A673 (cell line): ENCODE results near the gene ZDHHC20. TPM values are rescaled to one million over a fixed set of nuclear protein-coding genes. Genes with fewer than 3 reads are reported as not detected.
A peak's percentile ranks its signal among the peaks of the same experiment; 100 is the strongest.
"Not testable (repeated sequence)": the region's sequence is repeated elsewhere in the genome, so short reads cannot be mapped to it uniquely, and the experiment has no call there.

Experiments used
- BruUV-seq: library from RNA; stranded (reverse); fragments of 400-500 nt; replicated peaks from 2 replicates; lab custom pipeline; 2021; lab: Mats Ljungman, UMichigan
- CTCF ChIA-PET: fragments of 300-600 bp; sonication (Branson Sonifier 250); formaldehyde crosslinking; loops from one replicate; lab custom pipeline; 2022; ENCODE audit warnings: antibody characterized with exemption; lab: Charles Lee
- POLR2A ChIA-PET: fragments of 300-600 bp; sonication (Branson Sonifier 250); formaldehyde crosslinking; loops from one replicate; lab custom pipeline; 2022; ENCODE audit warnings: antibody characterized with exemption; ENCODE audit not compliant: low non-redundant PET; lab: Charles Lee
- DNase-seq: peaks from one replicate; pipeline ENCODE4 v3.0.0-alpha.2; 2015; ENCODE audit warnings: low spot score
- H3K27ac ChIP-seq: fragments of 200-600 bp; sonication (generic); 2 replicates; pipeline ENCODE4 v1.5.1; 2016; ENCODE audit warnings: mixed run types, low read depth, mild to moderate bottlenecking, mixed read lengths, antibody characterized with exemption, low read length; ENCODE audit not compliant: poor library complexity, severe bottlenecking
- H3K27me3 ChIP-seq: fragments of 200-600 bp; sonication (generic); replicated peaks from 2 replicates; pipeline ENCODE4 v1.6.1; 2017; ENCODE audit warnings: mixed run types, low read depth, mild to moderate bottlenecking, mixed read lengths, antibody characterized with exemption, low read length; ENCODE audit not compliant: insufficient read depth, poor library complexity
- H3K36me3 ChIP-seq: fragments of 200-600 bp; sonication (generic); 2 replicates; pipeline ENCODE4 v1.6.1; 2016; ENCODE audit warnings: mixed run types, mild to moderate bottlenecking, mixed read lengths, antibody characterized with exemption, low read length; ENCODE audit not compliant: insufficient read depth, poor library complexity, severe bottlenecking
- H3K4me1 ChIP-seq: fragments of 200-600 bp; sonication (generic); 2 replicates; pipeline ENCODE4 v1.6.1; 2017; ENCODE audit warnings: mixed run types, mild to moderate bottlenecking, mixed read lengths, antibody characterized with exemption, low read length; ENCODE audit not compliant: insufficient read depth, poor library complexity, severe bottlenecking
- H3K4me3 ChIP-seq: fragments of 200-600 bp; sonication (generic); 2 replicates; pipeline ENCODE4 v1.5.1; 2016; ENCODE audit warnings: low read depth, mixed run types, mild to moderate bottlenecking, mixed read lengths, low read length; ENCODE audit not compliant: poor library complexity, severe bottlenecking
- H3K9me3 ChIP-seq: fragments of 200-600 bp; sonication (generic); 2 replicates; pipeline ENCODE4 v1.6.1; 2016; ENCODE audit warnings: mixed run types, low read depth, mild to moderate bottlenecking, mixed read lengths, antibody characterized with exemption, low read length; ENCODE audit not compliant: poor library complexity, severe bottlenecking
- EZH2 ChIP-seq: fragments of 200-600 bp; sonication (generic); IDR thresholded peaks from 2 replicates; pipeline ENCODE4 v1.6.1; 2017; ENCODE audit warnings: borderline replicate concordance, low read depth, mild to moderate bottlenecking, mixed read lengths, antibody characterized with exemption, low read length; ENCODE audit not compliant: poor library complexity, severe bottlenecking
- intact Hi-C: fragments of 100-400 bp; cut with micrococcal nuclease; formaldehyde crosslinking; loops from one replicate; pipeline ENCODE4 v1.10.0; 2022; ENCODE audit not compliant: unreplicated experiment
- total RNA-seq: library from RNA; stranded (reverse); gene quantifications from 2 replicates; pipeline ENCODE4 v1.2.3, GENCODE V29; 2021
- TF ChIP-seq, protein P1 (sequence below): fragments of 300-800, 200-600 bp; sonication (generic); conservative IDR thresholded peaks from 2 replicates; pipeline ENCODE4 v1.5.1; 2017; ENCODE audit warnings: low read depth, mild to moderate bottlenecking, antibody characterized with exemption, low read length, moderate library complexity, mixed read lengths

Gene ZDHHC20
- total RNA-seq, 1 experiment from 2014 or later = 98.9 TPM

DNA sequence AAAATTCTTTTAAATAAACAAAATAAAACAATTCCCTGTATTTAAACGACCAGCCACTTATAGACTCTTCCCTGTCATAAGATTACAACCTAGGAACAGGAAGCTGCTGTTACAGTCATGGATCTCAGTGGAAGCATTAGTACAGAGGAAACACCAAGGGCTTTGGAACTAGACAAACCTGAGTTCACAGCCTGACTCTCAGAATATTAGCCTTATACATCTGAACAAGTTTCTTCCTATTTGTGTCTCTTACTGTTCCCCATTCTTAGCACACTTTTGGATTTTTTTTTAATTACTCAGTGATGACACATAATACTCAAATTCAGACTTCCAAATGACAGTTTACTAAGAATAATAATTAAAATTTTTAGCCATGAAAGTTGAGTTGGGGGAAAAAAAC is 46.1 kb downstream of the ZDHHC20 start:
- no TSS peak for BruUV-seq
- H3K4me3 ChIP-seq = no peak overlapping the region
- no peaks in the 10 kb centered on the region for H3K9me3 ChIP-seq
- H3K4me1 ChIP-seq = peaks cover 4% of the 10 kb centered on the region
- TF ChIP-seq, protein P1, sequence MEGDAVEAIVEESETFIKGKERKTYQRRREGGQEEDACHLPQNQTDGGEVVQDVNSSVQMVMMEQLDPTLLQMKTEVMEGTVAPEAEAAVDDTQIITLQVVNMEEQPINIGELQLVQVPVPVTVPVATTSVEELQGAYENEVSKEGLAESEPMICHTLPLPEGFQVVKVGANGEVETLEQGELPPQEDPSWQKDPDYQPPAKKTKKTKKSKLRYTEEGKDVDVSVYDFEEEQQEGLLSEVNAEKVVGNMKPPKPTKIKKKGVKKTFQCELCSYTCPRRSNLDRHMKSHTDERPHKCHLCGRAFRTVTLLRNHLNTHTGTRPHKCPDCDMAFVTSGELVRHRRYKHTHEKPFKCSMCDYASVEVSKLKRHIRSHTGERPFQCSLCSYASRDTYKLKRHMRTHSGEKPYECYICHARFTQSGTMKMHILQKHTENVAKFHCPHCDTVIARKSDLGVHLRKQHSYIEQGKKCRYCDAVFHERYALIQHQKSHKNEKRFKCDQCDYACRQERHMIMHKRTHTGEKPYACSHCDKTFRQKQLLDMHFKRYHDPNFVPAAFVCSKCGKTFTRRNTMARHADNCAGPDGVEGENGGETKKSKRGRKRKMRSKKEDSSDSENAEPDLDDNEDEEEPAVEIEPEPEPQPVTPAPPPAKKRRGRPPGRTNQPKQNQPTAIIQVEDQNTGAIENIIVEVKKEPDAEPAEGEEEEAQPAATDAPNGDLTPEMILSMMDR = no peak
- TF ChIP-seq EZH2 = no peak
- CTCF ChIA-PET = no interaction called here
- no peak overlapping the region for H3K27ac ChIP-seq
- H3K36me3 ChIP-seq = peaks cover 10% of the 10 kb centered on the region
- DNase-seq = no peak
- intact Hi-C loops = no loop called here
- POLR2A ChIA-PET = no interaction called here
- no peaks in the 10 kb centered on the region for H3K27me3 ChIP-seq

DNA sequence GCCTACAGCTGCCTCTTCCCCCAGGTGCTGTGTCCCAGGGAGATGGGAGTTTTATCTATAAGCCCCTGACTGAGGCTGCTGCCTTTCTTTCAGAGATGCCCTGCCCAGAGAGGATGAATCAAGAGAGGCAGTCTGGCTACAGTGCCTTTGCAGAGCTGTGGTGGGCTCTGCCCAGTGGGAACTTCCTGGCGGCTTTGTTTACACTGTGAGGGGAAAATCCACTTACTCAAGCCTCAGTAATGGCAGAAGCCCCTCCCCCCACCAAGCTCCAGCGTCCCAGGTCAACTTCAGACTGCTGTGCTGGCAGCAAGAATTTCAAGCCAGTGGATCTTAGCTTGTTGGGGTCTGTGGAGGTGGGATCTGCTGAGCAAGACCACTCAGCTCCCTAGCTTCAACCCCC is 48.6 kb downstream of the ZDHHC20 start:
- CTCF ChIA-PET, intact Hi-C loops, H3K27me3 ChIP-seq, POLR2A ChIA-PET, H3K4me1 ChIP-seq, BruUV-seq, H3K27ac ChIP-seq, H3K9me3 ChIP-seq, H3K36me3 ChIP-seq, H3K4me3 ChIP-seq: not testable (repeated sequence)
- DNase-seq = peak; percentile 85

DNA sequence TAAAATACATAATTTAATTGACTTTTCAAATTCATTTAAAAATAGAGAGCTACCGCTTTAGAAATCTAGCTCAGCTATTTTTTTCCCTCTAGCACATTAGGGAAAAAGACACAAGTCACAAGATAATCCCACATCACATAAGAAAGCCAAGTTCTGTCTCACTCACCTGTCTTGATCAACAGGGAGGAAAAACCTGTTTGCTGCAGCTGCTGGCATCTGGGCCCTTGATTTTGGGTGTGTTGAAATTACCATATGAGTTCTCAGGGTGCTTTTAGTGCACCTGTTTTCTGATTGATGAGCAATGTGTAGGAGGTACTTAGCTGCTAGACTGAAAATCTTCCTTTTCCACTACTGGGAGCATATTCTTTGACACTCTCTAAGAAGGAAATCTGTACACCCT is 53.8 kb downstream of the ZDHHC20 start:
- H3K4me3 ChIP-seq = no peak overlapping the region
- H3K27me3 ChIP-seq = no peaks in the 10 kb centered on the region
- H3K9me3 ChIP-seq = no peaks in the 10 kb centered on the region
- no peak overlapping the region for H3K27ac ChIP-seq
- POLR2A ChIA-PET = no interaction called here
- DNase-seq = no peak
- no peak for TF ChIP-seq EZH2
- BruUV-seq = no TSS peak
- H3K4me1 ChIP-seq = peaks cover 24% of the 10 kb centered on the region
- CTCF ChIA-PET = no interaction called here
- intact Hi-C loops = no loop called here
- H3K36me3 ChIP-seq = peaks cover 12% of the 10 kb centered on the region

DNA sequence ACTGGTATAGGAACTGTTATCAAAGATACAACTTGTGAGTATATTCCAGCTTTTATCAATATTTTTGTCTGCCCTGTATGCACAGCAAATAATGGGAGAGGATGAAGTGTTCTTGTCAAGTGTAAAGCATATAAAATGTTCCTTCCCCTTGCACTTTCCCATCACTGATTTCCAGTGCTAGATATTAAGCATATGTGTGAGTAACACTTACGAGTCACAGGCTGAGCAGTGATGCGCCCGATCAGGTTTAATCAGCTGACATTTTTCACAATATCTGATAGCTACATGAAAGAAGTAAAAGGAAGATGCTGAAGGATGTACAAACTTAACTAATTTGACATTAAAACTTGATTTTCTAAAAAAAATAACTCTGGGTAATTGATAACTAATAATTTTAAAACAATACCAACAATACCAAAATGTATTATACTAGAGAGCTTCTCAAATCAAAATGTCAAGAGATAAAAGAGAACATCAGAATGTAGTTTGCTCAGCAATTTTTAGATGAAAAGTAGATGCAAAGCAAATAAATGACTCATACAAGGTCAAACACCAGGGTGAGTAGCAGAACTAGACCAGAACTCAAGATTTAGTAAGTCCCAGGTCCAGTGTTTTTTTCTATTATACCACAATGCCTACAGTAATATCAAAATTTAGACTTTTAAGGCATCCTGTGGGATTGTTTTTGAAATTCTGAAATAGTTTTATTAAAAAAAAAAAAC is 56.4 kb downstream of the ZDHHC20 start:
- CTCF ChIA-PET = no interaction called here
- BruUV-seq = no TSS peak
- Histone ChIP-seq H3K27ac (no peak overlapping the region), H3K9me3 (no peaks in the 10 kb centered on the region), H3K27me3 (no peaks in the 10 kb centered on the region), H3K4me3 (no peak overlapping the region), H3K4me1 (peaks cover 46% of the 10 kb centered on the region), H3K36me3 (peaks cover 12% of the 10 kb centered on the region)
- intact Hi-C loops = loop anchor here (5.0 kb wide), 2 partner anchors 55 to 105 kb away; partner anchors contain the start of gene ZDHHC20
- POLR2A ChIA-PET = no interaction called here
- TF ChIP-seq, protein P1 = no peak
- TF ChIP-seq EZH2 = no peak
- peak; percentile 23 for DNase-seq
